HuH-7 (cell line): Measurements from ENCODE around the gene NSG1.

ENCODE experiments used
- DNase-seq: peaks from one replicate; pipeline ENCODE4 v3.0.0; 2011; ENCODE audit warnings: low spot score

Gene NSG1

GRCh38 chr4:4396628-4397440 is 9.9 kb downstream of the NSG1 start:
- no peak for DNase-seq

DNA sequence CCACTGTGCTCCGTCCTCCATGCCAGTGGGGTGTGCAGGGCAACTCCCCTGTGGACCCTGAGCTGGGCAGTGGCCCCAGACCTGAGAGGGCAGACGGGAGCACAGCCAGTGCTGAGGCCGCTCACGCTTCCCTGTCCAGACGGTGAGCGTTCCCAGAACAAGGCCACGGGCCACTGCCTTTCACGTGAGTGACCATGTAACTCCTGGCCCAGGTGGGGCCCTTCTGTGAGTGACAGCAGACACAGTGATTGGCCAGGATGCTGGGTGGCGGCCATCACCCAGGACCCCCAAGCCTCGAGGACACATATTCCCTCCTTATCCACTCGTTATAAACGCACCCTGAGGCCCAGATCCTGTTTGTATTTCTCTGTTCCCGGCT is 10.5 kb downstream of the NSG1 start:
- DNase-seq = no peak

- DNase-seq = no peak
These were observed 11.5 kb downstream of the NSG1 start for GRCh38 chr4:4398430-4398829.

GRCh38 chr4:4401036-4401435 is 14.1 kb downstream of the NSG1 start:
- no peak for DNase-seq

- DNase-seq = no peak
These were observed 16.1 kb downstream of the NSG1 start for GRCh38 chr4:4402966-4403365.

DNA sequence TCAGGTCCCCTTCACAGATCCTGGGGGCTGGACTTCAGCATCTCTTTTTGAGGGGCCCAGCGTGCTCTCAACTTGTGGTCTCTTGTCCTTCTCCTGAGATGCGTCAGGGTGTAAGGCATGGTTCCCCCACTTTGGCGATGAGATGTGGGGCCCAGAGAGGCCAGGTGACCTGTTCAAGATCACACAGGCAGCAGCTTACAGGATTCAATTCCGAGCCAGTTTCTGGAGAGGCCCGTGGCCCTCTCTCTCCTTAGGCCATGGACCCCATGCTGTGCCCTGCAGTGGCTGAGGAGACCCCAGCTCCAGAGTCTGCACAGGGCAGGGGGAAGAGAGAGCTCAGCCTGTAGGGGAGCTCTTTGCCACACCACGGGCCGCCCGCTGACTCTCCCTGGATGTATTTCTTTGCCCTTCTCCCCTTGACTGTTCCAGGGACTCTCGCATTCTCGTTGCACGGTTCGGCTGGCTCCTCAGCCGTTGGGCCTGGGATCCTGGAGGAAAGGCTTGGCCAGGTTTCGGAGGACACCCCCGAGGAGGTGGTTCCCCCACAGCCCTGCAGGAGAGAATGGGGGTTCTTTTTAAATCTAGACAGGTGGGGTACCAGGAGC is 18.6 kb downstream of the NSG1 start:
- DNase-seq = no peak

DNA sequence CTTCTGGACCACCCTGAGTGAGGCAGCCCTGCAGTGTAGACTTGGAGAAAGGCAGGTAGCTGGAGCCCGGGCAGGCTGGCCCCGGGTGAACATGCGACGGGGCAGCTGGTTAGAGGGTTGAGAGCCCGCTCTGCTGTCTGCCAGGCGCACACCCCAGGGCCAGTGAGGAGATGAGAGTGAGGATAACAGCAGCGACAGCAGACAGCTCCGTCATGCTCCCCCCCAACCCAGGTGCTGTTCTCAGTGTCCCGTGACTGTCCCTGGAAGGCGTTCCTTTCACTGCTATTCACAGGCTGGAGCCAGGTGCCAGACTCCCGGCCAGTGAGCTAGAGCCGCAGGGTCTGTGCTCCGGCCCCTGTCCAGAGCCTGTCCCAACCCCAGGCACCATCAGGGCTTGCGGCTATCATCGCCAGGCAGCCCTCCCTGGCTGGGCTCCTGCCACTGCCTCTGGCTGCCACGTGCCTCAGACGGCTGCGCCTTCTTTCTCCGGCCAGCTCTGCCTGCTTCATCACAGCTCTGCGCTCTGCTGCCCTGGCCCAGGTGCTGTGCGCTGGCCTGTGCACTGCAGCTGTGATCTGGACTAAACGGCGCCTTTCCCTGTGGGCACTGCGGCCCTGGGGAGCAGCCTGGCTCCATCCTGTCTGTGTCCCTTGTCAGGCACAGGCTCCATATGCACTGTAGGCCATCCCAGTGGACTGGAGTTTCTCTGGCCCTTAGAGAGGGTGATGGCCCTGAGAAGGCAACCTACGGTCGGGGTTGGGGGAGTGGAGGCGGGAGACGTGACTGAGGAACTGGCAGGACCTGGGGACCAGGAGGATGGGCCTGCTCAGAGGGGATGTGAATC is 19.8 kb downstream of the NSG1 start:
- DNase-seq = no peak

DNA sequence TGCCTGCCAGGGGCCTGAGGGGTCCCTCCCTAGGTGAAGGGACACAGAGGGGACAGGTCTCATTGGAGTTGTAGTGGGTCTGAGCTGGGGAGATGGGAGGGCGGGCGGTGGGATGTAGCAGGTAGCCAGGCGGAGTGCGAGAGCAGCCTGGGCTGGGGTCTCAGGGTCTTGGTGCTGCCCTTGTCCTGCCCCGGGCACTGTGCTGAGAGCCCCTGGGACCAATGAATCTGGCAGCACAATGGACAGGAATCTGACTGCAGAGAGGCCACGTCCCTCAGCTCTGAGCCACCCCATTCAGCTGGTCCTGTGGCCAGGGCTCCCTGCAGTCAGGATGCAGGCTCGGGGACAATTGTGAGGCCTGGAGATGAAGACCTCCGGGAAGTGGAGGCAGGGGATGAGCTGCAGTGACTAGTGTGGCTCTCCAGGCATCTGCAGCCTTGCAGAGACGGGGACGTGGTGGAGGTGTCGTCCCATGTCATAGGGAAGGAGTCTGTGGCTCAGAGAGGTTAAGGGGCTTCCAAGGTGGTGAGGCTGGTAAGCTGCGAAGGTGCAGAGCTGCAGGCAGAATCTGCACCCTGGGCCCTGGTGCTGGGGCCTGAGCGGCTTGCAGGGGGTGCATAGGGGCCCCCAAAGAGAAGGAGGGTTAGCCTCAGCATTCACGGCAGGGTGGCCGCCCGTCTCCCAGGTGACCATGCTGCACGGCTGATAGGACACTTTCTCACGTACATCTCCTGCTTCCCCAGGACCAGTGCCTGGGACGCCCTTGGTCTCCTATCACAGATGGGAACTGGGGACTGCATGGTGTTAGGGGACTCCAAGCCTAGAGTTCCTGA is 20.6 kb downstream of the NSG1 start:
- DNase-seq = no peak

- no peak for DNase-seq
These were observed 21.2 kb downstream of the NSG1 start for GRCh38 chr4:4408132-4408523.

GRCh38 chr4:4408576-4409335 is 21.9 kb downstream of the NSG1 start:
- no peak for DNase-seq

DNA sequence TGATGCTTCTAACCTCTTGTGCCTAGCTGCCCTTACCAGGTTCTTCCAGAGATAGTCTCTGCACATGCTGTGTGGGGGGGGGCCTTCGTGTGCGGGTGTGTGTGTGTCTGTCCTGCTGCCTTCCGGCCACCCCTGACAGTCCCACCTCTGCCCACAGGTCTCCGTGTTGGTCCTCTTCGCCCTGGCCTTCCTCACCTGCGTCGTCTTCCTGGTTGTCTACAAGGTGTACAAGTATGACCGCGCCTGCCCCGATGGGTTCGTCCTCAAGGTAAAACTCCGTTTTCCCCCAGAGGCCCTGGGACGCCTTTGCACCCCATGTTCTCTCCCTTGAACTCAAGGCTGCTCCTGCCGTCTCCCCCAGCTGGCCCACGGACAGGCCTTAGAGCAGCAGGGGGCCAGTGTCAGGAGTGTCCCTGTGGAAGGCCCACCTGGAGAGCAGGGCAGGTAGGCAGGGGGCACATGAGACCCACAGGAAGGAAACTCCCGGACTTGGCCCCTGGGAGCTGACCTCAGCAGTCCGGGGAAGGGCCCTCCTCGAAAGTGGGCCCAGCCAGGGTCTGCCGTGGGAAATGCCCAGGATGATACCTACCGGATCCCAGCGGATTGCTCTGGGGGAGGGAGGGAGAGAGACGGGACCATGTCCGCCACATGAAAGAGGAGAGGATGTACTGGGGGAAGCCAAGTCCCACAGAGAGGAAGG is 22.7 kb downstream of the NSG1 start:
- no peak for DNase-seq

- DNase-seq = no peak
These were observed 23.4 kb downstream of the NSG1 start for GRCh38 chr4:4410271-4410670.

- no peak for DNase-seq
These were observed 25.0 kb downstream of the NSG1 start for GRCh38 chr4:4411906-4412305.

DNA sequence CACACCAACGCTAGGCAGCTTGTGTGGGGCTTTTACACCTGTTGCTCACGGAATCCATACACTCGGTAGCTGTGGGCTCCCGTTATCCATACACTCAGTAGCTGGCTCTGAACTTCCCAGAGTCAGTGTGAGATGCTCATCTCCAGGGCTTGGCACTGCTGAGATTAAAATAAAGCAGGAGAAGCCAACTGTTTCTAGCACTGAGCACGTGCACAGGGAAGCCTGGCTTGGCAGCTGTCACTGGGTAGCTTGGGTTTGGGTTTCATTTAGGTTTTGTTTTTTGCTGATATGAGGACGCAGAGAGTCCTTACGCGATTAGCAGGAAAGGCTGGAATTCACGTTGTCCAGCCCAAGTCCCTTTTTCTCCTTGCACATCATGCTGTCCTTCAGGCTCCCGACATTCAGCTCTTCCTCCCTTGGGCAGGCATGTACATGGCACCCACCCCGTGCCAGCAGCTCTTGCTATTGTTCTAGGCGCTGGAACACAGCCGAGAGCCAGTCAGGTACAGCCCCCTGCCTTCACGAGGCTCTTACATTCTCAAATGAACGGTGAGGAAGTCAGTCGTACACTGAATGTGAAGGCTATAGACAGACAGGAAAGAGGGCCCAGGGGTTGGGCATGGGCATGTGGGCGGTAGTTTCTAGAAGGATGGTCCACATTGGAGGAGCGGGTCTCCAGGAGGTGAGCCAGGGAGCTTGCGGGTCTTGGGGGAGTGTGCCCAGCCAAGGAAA is 25.9 kb downstream of the NSG1 start:
- DNase-seq = no peak

DNA sequence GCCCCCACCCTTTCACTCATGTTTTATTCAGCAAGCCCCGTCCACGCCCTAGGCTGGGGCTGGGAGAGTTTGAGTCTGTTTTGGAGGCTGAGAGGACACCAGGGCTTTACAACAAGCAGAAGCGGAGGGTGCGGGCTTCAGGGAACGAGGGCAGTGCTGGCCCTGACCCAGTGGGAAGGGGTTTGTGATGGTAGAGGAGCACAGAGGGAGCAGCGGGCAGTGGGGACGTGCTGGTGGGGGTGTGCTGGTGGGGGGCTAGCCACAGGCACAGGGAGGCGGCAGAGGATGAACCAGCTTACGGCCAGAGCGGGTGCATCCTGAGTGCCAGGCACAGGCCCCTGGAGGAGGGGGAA is 26.4 kb downstream of the NSG1 start:
- DNase-seq = no peak

- DNase-seq = no peak
These were observed 26.9 kb downstream of the NSG1 start for GRCh38 chr4:4413806-4414205.

DNA sequence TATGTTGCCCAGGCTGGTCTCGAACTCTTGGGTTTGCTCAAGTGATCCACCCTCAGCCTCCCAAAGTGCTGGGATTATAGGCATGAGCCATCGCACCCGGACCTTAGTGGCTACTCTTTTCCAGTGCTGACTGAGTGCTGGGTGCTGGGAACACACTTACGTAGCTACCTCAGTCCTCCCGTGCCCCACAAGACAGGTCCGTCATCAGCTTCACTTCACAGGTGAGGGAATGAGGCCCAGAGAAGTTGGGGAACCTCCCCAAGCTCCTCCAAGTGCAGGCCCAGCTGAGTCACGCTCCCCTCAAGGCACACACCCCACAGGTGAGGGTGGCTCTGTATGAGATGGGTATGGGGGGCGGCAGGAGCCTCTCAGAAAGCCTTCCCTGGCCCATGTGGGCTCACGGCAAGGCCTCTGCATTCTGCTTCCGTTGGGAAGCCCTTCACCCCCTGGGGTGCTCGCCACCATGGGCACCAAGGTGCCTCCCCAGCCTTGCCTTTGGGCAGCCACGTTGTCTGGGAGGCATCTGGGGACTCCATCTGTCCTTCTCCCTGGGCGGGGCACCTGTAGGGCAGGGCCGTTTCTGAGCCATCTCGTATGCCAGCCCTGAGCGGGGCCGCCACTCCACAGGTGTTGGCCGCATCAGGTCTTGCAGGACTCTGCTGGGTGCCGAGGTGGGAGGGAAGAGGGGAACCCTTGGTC is 28.4 kb downstream of the NSG1 start:
- DNase-seq = no peak

- DNase-seq = no peak
These were observed 29.2 kb downstream of the NSG1 start for GRCh38 chr4:4415806-4416805.
